Activated CD4-positive, alpha-beta T cell treated with anti-CD3 and anti-CD28 coated beads, Interleukin-2, amount 50 U/mL, for 1 hour (primary cell): ENCODE data around the gene FN3K.

Experiments used
- DNase-seq: peaks from one replicate; pipeline ENCODE4 v3.0.0-alpha.2; 2020

FN3K gene

GRCh38 chr17:82734987-82735866 lies at the start of gene FN3K:
TSS of gene FN3K (plus strand) at chr17:82735615. CDS start at chr17:82735637, 22 bp downstream.
- DNase-seq: peak; percentile 28

- no peak for DNase-seq
Measured at GRCh38 chr17:82686366-82687324, 48.8 kb upstream of the FN3K start.

GRCh38 chr17:82687375-82687861 lies 48.0 kb upstream of the FN3K start:
- DNase-seq: no peak

GRCh38 chr17:82687871-82688270 lies 47.5 kb upstream of the FN3K start:
- no peak for DNase-seq

- DNase-seq: no peak
Measured at GRCh38 chr17:82689077-82689476, 46.3 kb upstream of the FN3K start.

- DNase-seq: no peak
Measured at GRCh38 chr17:82690786-82691489, 44.5 kb upstream of the FN3K start.

GRCh38 chr17:82691714-82692113 lies 43.7 kb upstream of the FN3K start:
- no peak for DNase-seq

- DNase-seq: no peak
Measured at GRCh38 chr17:82692268-82692667, 43.1 kb upstream of the FN3K start.

- no peak for DNase-seq
Measured at GRCh38 chr17:82693168-82693867, 42.1 kb upstream of the FN3K start.

GRCh38 chr17:82694647-82695046 lies 40.8 kb upstream of the FN3K start:
- DNase-seq: no peak

GRCh38 chr17:82696259-82696658 lies 39.2 kb upstream of the FN3K start:
- DNase-seq: no peak

GRCh38 chr17:82696916-82697807 lies 38.3 kb upstream of the FN3K start:
- DNase-seq: peak; percentile 6

- DNase-seq: no peak
Measured at GRCh38 chr17:82697808-82698064, 37.7 kb upstream of the FN3K start.

GRCh38 chr17:82698065-82698973 lies 37.1 kb upstream of the FN3K start, which contains the start of gene RAB40B:
TSS of gene RAB40B (minus strand) at chr17:82698698. CDS start at chr17:82698596, 102 bp downstream.
- peak; percentile 99 for DNase-seq

- no peak for DNase-seq
Measured at GRCh38 chr17:82698974-82699442, 36.4 kb upstream of the FN3K start.

GRCh38 chr17:82699551-82699950 lies 35.9 kb upstream of the FN3K start:
- DNase-seq: no peak

- no peak for DNase-seq
Measured at GRCh38 chr17:82702231-82702927, 33.0 kb upstream of the FN3K start.

GRCh38 chr17:82703036-82703745 lies 32.2 kb upstream of the FN3K start:
- DNase-seq: no peak
